A673 (cell line): Measurements from ENCODE around the gene PLCB4. TPM values are rescaled to one million over a fixed set of nuclear protein-coding genes. Genes with fewer than 3 reads are reported as not detected.

ENCODE experiments used
- BruUV-seq: library from RNA; stranded (reverse); fragments of 400-500 nt; replicated peaks from 2 replicates; lab custom pipeline; 2021; lab: Mats Ljungman, UMichigan
- CTCF ChIA-PET: fragments of 300-600 bp; sonication (Branson Sonifier 250); formaldehyde crosslinking; loops from one replicate; lab custom pipeline; 2022; ENCODE audit warnings: antibody characterized with exemption; lab: Charles Lee
- POLR2A ChIA-PET: fragments of 300-600 bp; sonication (Branson Sonifier 250); formaldehyde crosslinking; loops from one replicate; lab custom pipeline; 2022; ENCODE audit warnings: antibody characterized with exemption; ENCODE audit not compliant: low non-redundant PET; lab: Charles Lee
- DNase-seq: peaks from one replicate; pipeline ENCODE4 v3.0.0-alpha.2; 2015; ENCODE audit warnings: low spot score
- H3K27ac ChIP-seq: fragments of 200-600 bp; sonication (generic); 2 replicates; pipeline ENCODE4 v1.5.1; 2016; ENCODE audit warnings: mixed run types, low read depth, mild to moderate bottlenecking, mixed read lengths, antibody characterized with exemption, low read length; ENCODE audit not compliant: poor library complexity, severe bottlenecking
- H3K27me3 ChIP-seq: fragments of 200-600 bp; sonication (generic); replicated peaks from 2 replicates; pipeline ENCODE4 v1.6.1; 2017; ENCODE audit warnings: mixed run types, low read depth, mild to moderate bottlenecking, mixed read lengths, antibody characterized with exemption, low read length; ENCODE audit not compliant: insufficient read depth, poor library complexity
- H3K36me3 ChIP-seq: fragments of 200-600 bp; sonication (generic); 2 replicates; pipeline ENCODE4 v1.6.1; 2016; ENCODE audit warnings: mixed run types, mild to moderate bottlenecking, mixed read lengths, antibody characterized with exemption, low read length; ENCODE audit not compliant: insufficient read depth, poor library complexity, severe bottlenecking
- H3K4me1 ChIP-seq: fragments of 200-600 bp; sonication (generic); 2 replicates; pipeline ENCODE4 v1.6.1; 2017; ENCODE audit warnings: mixed run types, mild to moderate bottlenecking, mixed read lengths, antibody characterized with exemption, low read length; ENCODE audit not compliant: insufficient read depth, poor library complexity, severe bottlenecking
- H3K4me3 ChIP-seq: fragments of 200-600 bp; sonication (generic); 2 replicates; pipeline ENCODE4 v1.5.1; 2016; ENCODE audit warnings: low read depth, mixed run types, mild to moderate bottlenecking, mixed read lengths, low read length; ENCODE audit not compliant: poor library complexity, severe bottlenecking
- H3K9me3 ChIP-seq: fragments of 200-600 bp; sonication (generic); 2 replicates; pipeline ENCODE4 v1.6.1; 2016; ENCODE audit warnings: mixed run types, low read depth, mild to moderate bottlenecking, mixed read lengths, antibody characterized with exemption, low read length; ENCODE audit not compliant: poor library complexity, severe bottlenecking
- CTCF ChIP-seq: fragments of 300-800, 200-600 bp; sonication (generic); conservative IDR thresholded peaks from 2 replicates; pipeline ENCODE4 v1.5.1; 2017; ENCODE audit warnings: low read depth, mild to moderate bottlenecking, antibody characterized with exemption, low read length, moderate library complexity, mixed read lengths
- EZH2 ChIP-seq: fragments of 200-600 bp; sonication (generic); IDR thresholded peaks from 2 replicates; pipeline ENCODE4 v1.6.1; 2017; ENCODE audit warnings: borderline replicate concordance, low read depth, mild to moderate bottlenecking, mixed read lengths, antibody characterized with exemption, low read length; ENCODE audit not compliant: poor library complexity, severe bottlenecking
- intact Hi-C: fragments of 100-400 bp; cut with micrococcal nuclease; formaldehyde crosslinking; loops from one replicate; pipeline ENCODE4 v1.10.0; 2022; ENCODE audit not compliant: unreplicated experiment
- total RNA-seq: library from RNA; stranded (reverse); gene quantifications from 2 replicates; pipeline ENCODE4 v1.2.3, GENCODE V29; 2021

Gene PLCB4
- total RNA-seq, 1 experiment from 2014 or later, result 6.2 TPM

DNA sequence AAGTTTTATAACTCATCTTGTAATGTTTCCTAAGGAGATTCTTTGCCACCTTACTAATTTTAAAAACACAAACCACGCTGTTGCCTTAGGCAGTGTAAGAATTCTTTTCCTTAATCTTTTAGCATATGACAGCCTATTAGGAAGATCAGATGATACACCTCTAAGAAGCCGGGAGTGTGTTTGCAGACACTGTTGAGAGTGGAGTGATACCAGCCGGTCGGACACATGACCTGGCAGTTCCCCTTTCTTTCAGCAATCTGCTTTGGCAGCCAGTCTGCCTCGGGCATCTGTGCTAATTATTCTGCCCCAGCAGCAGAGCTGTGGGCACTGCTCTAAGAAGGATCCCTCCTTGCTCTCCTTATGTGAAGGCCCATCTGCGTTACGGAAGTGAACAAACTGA lies 50.9 kb downstream of the PLCB4 start:
- no TSS peak for BruUV-seq
- intact Hi-C loops, result no loop called here
- CTCF ChIA-PET, result no interaction called here
- Histone ChIP-seq H3K4me3 (no peak overlapping the region), H3K36me3 (no peaks in the 10 kb centered on the region), H3K27ac (no peak overlapping the region), H3K27me3 (no peaks in the 10 kb centered on the region), H3K4me1 (no peaks in the 10 kb centered on the region), H3K9me3 (no peaks in the 10 kb centered on the region)
- TF ChIP-seq EZH2 (no peak), CTCF (no peak)
- POLR2A ChIA-PET, result no interaction called here
- no peak for DNase-seq

DNA sequence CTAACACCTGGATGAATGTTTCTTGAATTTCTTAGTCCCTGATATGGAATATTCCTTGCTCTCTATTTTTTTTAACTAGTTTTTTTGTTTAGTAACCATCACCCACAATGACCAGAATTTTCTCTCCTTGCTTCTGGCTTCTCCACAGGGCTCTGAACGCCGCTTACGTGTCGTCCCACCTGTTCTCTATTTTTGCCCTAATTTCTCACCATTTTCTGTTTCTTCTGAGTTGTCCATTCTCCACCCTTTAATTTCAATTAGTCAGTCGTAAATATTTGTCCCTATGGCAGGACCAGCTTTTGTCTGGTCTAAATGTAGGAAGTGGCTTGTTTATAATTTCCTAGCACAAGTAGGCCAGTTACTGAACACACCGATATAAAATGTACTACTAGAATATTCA lies 52.3 kb downstream of the PLCB4 start:
- no peak overlapping the region for H3K4me3 ChIP-seq
- no TSS peak for BruUV-seq
- no peaks in the 10 kb centered on the region for H3K4me1 ChIP-seq
- no peak for TF ChIP-seq CTCF
- no peak for TF ChIP-seq EZH2
- no peaks in the 10 kb centered on the region for H3K27me3 ChIP-seq
- no peak for DNase-seq
- ChIA-PET POLR2A (no interaction called here), CTCF (no interaction called here)
- H3K9me3 ChIP-seq, result no peaks in the 10 kb centered on the region
- no peak overlapping the region for H3K27ac ChIP-seq
- H3K36me3 ChIP-seq, result no peaks in the 10 kb centered on the region
- intact Hi-C loops, result no loop called here

- no peak for DNase-seq
- POLR2A ChIA-PET, result no interaction called here
- Histone ChIP-seq H3K27ac (no peak overlapping the region), H3K4me3 (no peak overlapping the region), H3K27me3 (no peaks in the 10 kb centered on the region), H3K9me3 (no peaks in the 10 kb centered on the region), H3K4me1 (no peaks in the 10 kb centered on the region), H3K36me3 (no peaks in the 10 kb centered on the region)
- CTCF ChIA-PET, result no interaction called here
- no peak for TF ChIP-seq CTCF
- TF ChIP-seq EZH2, result no peak
- BruUV-seq, result no TSS peak
- intact Hi-C loops, result no loop called here
These were observed 53.7 kb downstream of the PLCB4 start for GRCh38 chr20:9122571-9122970.
